GM20000 (cell line): ENCODE results near the gene KIF4A.

Source experiments
- DNase-seq: peaks from one replicate; pipeline ENCODE4 v3.0.0; 2012; ENCODE audit warnings: low spot score
- CTCF ChIP-seq: IDR thresholded peaks from 2 replicates; pipeline ENCODE4 v1.5.1; 2012; ENCODE audit warnings: mild to moderate bottlenecking, control low read depth; ENCODE audit errors: extremely low read depth, missing control alignments

The KIF4A gene

GRCh38 chrX:70456256-70456655 lies 166.4 kb downstream of the KIF4A start:
- no peak for DNase-seq
- no peak for TF ChIP-seq CTCF

DNA sequence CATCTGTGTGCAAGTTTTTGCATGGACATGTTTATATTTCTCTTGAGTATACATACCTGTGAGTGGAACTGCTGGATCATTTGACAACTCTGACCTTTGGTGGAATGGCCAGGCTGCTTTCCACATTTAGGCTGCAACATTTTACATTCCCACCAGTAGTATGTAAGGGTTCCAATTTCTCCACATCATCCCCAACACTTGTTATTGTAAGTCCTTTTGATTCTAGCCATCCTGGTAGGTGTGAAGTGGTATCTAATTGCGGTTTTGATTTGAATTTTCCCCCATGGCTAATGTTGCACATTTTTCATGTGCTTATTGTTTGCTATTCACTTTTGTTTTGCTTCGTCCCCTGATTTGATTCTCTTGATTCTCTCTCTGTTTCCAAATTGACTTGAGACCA lies 171.1 kb downstream of the KIF4A start:
- DNase-seq: no peak
- no peak for TF ChIP-seq CTCF

- no peak for DNase-seq
- no peak for TF ChIP-seq CTCF
These were observed 174.1 kb downstream of the KIF4A start for GRCh38 chrX:70464051-70464450.

DNA sequence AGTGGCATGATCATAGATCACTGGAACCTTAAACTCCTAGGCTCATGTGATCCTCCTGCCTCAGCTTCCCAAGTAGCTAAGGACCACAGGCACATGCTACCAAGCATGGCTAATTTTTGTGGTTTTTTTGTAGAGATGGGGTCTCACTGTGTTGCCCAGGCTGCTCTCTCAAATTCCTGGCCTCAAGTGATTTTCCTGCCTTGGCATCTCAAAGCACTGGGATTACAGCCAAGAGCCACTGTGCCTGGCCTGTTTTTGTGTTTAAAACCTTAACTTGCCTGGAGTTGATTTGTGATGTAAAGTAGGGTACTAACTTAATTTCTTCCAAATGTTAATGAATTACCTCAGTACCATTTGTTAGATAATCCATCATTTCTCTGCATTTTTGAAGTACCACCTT lies 177.1 kb downstream of the KIF4A start:
- no peak for TF ChIP-seq CTCF
- DNase-seq: no peak

DNA sequence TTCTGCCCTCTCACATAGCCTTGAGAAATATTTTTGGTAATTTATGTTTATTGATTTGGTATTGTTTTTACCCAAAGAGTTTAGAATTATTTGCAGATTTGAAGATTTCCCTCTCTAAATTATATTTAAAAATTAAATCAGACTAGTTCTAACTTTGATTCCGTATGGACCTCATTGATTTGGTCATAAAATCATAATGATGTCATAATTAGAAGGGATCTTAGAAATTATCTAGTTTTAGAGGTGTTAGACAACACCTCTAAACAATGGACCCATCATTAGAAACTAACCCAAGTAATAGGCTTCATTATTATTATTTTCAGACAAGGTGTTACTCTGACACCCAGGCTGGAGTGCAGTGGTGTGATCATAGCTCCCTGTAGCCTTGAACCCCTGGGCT lies 178.8 kb downstream of the KIF4A start:
- no peak for DNase-seq
- TF ChIP-seq CTCF: no peak
